GM20431 (cell line): ENCODE data around the gene GRAMD1B.

Experiments
- in situ Hi-C: fragments of 300-500 bp; cut with MseI, MboI; formaldehyde crosslinking; loops from one replicate; pipeline ENCODE4 v1.15.0; 2020; ENCODE audit warnings: low sequenced_read_pairs; ENCODE audit not compliant: unreplicated experiment

GRAMD1B gene

DNA sequence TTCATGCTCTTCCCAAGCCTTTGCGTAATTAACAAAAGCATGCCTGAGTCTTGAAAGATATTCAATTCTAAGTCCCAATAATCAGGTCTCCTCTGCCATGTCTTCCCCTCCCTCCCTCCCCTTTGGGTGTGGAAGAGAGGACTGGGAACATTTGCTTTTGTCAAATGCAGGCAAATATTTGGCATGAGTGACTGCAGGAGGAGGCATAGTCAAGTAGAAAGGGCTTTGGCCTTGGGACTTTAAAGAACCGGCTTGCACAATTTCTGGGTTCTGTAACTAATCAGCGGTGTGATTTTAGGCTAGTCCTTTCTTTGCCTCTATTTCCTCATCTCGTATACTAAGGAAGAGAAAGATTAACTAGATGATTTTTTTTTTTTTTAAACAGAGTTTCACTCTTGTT lies 164.9 kb downstream of the GRAMD1B start:
- in situ Hi-C loops, result no loop called here

DNA sequence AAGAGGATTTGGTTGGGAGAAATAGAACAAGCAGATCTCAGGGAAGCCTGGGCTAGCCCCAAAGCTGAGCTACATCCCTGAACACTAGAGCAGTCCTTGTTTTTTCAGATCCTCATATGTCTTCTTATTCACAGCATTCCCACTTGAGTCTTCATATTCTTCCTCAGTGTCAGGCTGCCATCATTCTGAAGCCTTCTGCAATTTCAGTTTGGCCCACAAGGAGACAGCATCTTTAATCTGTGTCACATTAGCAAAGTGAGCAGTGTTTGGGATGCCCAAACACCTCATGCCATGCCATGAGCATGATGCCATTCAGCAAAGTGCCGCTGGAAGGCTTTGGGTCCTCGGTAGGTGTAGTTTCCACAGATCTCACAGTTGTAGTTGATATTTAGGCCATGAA lies 167.8 kb downstream of the GRAMD1B start:
- in situ Hi-C loops, result no loop called here

DNA sequence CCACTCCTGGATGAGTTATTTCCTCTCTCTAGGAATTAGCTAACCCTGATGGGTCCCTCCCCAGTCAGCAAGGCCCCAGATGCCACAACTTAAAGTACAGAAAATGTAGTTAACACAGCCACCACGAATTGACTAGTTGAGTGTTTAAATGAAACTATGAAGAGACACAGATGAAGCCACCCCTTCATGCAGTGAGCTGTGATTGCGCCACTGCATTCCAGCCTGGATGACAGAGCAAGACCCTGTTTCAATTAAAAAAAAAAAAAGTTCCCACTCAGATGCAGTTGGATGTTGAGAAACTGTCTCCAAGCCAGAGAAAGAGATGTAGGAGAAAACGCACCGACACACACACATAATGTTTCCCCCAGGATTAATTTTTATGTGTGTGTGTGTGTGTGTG lies 171.1 kb downstream of the GRAMD1B start:
- in situ Hi-C loops, result no loop called here

DNA sequence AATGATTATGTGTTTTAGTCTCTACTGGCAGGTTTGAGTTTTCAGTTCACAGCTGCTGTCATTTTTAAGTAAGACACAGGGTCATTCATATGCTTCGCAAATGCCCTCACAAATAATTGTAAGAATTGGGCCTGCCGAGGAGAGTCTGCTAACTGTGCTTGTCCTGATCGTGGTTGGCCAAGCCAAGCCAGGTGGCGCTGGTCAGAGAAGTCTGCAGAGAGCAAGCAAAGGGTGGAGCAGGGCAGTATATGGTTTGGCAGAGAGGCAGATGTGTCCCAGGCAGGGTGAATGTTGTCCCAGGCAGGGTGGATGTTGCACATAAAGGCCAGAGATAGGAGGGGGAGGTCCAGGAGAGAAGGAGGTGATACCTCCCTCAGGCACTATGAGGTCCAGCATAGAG lies 171.7 kb downstream of the GRAMD1B start:
- in situ Hi-C loops, result no loop called here

DNA sequence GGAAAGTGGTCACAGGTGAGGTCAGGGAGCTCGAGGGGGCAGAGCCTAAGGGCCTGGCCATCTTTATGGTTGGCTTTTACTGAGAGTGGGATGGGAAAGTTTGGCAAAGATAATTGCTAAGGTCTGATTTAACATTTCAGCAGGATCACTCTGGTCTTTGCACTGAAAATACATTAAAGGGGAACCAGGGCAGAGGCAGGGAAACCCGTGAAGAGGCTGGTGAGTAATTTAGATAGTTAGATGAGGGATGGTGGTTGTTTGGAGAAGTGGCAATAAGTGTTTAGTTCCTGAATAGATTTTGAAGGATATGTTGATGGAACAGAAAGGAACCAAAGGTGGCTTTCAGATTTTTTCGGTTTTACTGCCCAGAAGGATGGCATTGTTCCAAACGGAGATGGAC lies 173.6 kb downstream of the GRAMD1B start:
- in situ Hi-C loops, result no loop called here

DNA sequence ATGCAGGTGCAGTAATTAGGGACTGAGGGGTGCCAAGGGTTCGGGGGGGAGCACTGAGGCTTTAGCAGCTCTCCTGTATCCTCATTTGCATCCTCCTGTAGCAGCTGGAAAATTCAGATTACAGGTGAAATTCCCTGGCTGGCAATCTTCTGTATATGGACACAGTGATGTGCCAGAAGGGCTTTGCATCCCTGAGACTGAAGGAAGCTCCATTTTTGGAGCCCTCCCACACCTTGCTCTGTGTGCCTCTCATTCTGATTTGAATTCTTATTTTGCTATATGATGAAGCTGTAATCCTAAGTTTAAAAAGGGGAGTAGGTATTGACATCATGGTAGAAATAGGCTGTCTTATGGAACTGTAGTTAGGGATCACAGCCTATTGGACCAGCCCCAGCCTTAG lies 177.7 kb downstream of the GRAMD1B start:
- in situ Hi-C loops, result no loop called here

DNA sequence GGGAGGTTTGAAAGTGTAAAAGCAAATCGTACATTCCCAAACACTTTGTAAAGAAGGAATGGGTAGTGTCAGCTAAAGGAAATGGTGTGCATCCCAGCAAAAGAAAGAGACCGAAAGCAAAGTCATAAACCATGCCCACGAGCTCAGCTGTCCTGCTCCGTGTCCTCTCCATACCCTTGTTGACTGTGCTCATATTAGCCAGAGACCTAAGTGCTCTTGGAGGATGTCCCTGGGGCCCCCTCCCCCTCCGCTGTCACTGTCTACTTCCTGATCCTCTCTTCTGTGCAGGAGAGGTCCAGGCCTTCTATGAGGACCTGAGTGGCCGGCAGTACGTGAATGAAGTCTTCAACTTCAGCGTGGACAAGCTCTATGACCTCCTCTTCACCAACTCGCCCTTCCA lies 178.3 kb downstream of the GRAMD1B start:
- in situ Hi-C loops, result no loop called here

DNA sequence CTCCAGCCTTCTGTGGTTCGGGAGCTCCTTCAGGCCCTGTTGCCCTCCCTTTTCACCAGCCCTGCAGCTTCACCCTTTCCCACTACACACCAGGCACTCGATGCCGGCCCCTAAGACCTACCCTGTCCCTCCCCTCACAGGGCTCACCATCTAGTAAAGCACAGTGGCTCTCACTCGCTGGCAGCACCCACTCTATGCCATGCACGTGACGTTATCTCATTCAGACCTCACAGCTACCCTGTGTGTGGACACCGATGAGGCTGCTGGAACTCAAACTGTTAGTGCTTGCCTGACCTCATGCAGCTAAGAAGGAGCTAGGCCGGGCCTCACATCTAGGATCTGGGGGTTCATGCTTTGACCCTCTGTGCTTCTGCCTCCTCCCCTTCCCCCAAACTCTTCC lies 178.9 kb downstream of the GRAMD1B start:
- in situ Hi-C loops, result no loop called here

DNA sequence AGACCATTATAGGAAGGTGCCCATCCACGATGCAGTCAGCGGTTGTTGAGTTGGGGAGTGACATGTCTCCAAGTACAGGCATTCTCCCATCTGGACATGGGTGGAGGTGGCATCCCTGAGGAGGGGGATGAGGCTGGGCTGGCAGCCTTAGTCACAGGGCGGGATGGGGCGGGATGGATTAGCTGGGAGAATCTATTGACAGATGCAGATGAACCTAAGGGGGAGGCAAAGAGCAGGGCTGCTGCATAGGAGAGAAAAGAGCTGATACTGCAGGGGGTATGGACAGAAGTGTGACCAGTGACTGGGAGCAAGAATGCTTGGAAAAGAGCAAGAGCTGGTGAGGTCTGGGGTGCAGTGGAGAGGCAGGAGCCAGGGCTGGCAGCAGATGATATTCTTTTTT lies 181.6 kb downstream of the GRAMD1B start:
- in situ Hi-C loops, result no loop called here

DNA sequence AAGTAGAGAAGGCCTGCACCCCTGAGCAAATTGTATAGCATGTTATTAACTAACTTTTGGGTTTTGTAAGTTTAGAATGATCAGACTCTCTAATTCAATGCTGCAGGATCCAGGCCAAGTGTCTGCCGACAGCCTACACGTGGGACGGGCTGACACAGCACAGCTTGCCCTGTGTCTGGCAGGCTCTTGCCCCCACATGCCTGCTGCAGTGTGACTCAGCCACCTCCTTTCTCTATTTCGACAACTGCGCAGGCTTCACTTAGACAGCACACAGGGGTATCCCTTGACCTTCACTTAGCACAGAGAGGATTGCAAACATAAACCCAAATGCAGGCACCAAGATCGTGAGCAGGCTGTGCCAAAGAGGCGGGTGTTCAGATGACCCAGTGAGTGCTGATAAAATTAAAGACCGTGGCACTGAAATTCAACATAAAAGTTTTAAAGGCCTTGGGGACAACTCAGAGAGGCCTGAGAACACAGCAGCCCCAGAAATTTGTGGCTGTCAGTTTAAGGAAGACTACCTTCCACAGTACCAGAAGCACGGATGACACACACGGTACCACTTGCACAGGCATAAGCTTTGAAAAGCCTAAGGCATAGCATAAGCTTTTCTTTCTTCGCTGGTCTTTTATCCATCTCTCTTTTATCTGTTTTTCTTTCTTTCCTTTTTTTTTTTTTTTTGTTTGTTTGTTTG lies 186.6 kb downstream of the GRAMD1B start:
- in situ Hi-C loops, result no loop called here

DNA sequence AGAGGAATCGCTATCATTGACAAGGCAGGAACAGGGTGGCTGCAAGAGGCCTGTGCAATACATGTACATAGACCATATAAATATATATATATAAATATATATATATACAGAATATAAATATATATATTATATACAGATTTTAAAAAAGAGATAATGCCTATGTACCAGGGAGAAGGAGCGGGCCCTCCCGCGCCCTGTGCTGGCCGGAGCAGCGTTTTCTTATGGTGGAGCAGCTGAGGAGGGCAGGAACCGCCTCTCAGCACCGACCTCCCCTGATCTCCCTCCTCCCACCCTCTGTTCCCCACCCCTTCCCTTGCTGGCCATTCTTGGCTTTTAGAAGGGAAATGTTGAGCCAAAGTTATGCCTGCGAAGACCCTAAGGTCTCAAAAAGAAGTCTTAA lies 192.5 kb downstream of the GRAMD1B start:
- in situ Hi-C loops, result no loop called here

DNA sequence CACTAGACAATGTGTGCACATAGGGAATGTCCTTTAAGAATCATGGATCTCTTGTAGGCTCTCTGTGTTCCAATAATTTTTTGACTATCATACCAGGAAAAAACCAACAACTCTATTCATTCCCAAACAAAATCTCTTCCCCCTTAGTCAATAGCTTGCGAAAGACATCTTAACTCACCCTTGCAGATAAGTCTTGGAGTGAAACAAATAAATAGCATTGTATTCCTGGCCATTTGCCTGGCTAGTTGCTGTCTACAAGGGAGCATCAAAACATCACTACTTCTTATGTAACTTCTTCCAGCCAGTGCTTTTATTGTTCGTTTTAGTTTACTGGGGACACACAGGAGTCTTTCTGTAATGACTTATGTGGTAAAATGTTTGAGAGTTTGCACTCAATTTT lies 194.9 kb downstream of the GRAMD1B start:
- in situ Hi-C loops, result no loop called here

DNA sequence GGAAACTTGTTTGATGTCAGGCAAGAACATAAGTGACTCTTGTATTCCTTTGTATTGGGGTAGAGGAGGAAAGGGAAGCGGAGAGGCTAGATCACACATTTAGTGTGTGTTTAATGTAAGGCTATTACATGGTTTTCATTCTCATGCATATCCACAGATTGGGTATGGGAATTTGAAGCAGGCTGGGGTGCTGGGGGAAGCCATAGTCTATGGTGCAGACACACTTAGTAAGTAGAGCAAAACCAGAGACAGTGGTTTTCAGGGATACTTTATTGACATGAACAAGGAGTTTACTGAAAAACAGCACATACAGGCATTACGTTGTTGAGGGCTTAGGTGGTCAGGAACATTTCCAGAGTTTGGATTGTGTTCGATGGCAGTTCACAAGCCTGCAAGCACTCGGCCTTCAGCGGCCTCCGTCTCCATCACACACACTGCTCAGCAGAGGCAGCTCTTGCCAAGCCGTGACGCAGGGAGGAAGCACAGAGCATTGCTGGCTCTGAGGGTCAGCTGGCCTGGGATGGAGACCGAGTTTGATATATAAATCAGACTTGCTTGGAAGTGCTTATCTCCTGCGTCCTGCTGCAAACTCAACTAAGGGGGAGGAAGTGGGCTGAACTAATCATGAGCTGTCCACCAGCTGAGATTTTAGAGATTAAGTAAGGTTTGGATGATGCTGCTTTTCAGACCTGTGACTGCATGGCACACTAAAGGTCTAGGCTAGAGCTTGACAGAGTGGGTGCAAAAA lies 199.0 kb downstream of the GRAMD1B start:
- in situ Hi-C loops, result no loop called here

DNA sequence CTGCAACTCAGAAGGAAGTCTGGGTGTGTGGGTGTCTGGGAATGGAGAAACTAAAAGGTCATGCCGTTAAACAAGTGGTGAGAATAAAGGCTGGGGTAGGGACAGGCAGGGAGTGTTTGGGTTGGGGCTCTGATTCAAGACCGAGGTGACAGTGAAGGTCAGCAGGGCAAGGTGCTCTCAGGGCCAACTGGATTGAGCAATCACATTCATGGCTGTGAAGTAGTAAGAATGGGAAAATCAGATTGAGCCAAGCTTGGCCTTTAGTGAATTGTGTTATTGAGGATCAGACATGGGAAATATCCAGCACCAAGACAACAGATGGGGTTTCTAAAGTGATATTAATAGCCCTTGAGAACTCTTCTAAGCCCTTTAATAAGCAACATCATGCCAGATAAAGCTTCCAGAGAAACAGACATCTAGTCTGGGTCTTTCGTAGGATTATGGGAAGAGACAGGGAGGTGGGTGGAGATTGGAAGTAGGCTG lies 200.1 kb downstream of the GRAMD1B start:
- in situ Hi-C loops, result no loop called here

DNA sequence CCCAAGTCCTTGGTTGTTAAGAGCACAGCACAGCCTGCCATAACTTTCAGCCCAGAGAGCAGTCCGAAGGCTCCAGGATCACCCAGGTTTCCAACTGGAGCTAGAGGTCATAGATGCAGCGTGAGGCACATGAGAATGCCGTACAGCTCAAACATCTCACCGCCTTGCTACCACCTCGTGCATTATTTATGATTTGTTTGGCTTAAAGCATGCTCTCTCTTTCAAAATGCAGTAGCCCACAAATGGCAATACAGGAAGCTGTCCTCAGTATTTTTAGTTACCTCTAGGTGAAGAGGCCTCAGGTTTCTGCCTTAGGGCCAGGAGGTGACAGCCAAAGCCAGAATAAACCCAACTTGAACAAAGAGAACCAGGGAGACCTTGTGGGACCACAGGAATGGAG lies 210.0 kb downstream of the GRAMD1B start:
- in situ Hi-C loops, result no loop called here

DNA sequence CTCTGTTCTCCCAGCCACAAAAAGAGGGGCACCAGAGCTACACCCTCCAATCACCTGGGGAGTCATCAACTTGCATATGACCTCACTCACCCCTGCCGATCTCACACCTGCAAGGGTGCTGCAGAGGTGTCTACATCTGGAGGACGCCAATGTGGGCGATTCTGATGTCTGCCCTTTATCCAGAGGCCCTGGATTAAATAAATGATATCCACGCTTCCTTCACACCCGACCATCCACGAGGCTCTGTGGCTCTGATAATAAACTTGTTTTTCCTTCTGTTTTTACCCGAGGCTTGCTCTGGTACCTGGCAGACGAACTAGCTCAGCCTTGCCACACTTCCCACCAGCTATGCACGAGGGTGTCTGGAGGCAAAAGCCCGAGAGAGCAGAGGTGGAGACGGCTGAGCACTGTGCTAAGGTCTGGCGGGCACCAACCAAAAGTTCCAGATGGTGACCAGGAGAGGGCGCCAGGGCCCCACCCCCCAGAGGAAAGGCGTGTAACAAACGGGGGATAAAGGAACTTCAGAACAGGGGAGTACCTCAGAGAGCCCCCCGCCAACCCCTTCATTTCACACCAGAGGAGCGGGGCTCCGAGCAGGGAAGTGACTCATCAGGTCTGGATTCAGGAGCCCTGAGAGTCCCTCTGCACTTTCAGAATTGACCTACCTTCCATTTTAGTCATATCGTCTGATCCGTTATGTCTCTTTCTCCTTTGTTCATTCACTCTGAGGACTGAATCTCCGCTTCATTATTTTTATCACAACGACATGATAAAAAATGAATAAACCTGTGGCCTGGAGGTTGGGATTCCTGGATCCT lies 210.8 kb downstream of the GRAMD1B start:
- in situ Hi-C loops, result no loop called here

DNA sequence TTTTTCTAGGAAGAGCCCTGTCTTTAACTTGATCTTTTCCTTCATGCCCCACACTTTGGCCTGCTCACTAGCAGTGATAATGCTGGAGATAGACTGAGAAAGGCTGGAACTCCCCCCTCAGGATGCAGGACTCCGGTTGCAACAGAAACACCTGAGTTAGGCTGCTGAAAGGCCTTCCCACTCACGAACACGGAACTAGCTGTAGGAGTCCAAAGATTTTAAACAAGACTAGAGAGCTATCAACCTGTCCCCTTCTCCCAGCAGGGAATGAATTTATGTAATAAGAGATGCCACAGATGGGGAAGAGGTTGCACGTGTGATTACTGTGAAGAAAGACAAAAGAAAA lies 211.4 kb downstream of the GRAMD1B start:
- in situ Hi-C loops, result no loop called here

DNA sequence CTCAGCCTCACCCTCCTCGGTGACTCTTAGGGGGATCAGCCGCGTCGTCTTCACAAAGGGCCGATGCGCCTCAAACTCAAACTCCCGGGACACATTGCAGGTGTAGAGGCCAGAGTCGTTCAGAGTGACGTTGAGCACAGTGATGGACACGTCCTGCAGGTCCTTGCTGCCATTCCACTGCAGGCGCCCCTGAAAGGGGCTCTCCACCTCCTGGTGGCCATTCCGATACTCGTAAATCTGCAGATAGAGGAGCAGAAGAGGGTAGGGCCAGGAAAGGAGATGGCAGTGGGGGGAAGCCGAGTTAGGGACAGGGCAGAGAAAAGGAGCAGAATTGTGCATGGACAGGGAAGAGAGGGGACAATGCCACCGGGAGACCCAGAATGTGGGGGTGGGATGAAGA lies 212.4 kb downstream of the GRAMD1B start:
- in situ Hi-C loops, result no loop called here

DNA sequence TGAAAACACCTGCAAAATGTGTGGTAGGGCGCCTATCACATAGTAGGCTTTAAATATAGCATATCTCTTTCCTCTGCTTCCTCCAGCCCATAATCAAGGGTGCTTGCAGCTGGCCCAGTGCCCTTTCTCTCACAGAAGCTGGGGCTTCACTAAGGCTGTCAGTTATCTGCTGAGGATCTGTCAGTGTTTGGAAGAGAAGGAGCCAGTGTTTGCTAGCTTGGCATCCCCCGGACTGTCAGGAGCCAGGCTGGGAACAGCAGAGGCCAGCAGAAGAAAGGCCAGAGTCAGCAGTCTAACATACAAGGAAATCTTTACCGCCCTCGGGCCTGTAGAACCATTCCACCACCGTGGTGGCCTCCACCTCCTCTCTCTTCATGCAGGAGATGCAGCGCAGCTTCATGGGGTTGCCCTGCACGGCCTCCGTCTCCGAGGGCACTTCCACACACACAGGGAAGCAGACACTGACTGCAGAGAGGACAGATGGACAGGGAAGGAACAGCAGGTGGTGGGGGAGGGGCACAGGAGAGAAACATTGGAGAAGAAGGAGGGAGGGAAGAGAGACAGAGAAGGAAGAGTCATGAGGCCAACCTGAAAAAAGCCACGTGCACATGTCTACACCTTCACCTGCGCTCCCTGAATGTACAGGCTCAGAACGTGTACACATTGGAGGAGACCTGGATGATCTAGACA lies 215.4 kb downstream of the GRAMD1B start:
- in situ Hi-C loops, result no loop called here

DNA sequence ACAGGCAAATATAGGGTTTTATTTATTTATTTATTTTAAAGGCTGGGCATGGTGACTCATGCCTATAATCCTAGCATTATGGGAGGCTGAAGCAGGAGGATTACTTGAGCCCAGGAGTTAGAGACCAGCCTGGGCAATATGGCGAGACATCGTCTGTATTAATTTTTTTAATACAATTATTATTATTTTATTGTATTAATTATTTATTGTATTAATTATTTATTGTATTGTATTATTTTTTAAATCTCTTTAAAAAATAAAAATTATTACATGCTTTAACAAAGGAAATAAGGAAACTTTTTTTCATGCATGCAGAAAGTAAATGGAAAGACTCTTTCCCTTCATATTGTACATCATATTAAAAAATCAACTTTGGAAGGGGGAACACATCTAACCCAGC lies 220.8 kb downstream of the GRAMD1B start:
- in situ Hi-C loops, result no loop called here

DNA sequence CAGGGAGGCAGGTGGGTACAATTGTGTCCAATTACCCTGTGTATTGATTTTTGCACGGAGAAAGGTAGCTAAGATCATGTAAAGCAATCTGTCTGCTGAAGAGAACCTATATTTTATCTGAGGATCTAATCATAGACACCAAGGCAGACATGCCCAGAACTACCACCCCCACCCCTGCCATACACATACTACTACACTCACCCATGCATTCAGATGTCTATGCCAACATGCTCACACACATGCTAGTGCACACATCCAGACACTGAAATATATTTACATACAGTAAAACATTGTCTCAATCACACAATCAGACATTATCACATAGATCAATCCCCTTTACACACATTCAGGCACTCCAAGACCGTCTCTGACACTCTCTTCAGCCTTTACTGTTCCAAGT lies 222.5 kb downstream of the GRAMD1B start:
- in situ Hi-C loops, result no loop called here
